ENCODE measurements around the gene RBM18. TPM values are rescaled to one million over a fixed set of nuclear protein-coding genes. Genes with fewer than 3 reads are reported as not detected.

Gene RBM18
- total RNA-seq, 2 experiments from 2014 or later, result 23.8 to 24.4 TPM

DNA sequence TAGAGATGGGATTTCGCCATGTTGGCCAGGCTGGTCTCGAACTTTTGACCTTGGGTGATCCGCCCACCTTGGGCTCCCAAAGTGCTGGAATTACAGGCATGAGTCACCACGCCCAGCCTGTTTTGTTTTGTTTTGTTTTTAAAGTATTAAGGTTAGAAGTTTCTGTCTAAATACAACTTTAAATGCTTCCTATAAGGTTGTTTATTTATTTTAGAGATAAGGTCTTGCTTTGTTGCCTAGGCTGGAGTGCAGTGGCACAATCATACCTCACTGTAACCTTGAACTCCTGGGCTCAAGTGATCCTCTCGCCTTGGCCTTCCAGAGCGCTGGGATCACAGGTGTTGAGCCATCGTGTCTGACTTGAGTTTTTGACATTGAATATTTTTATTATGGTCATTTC, 11.5 kb upstream of the RBM18 start:
- CTCF ChIA-PET, result no interaction called here
- H3K36me3 Mint-ChIP-seq, result peaks cover 71% of the 10 kb centered on the region
- no peaks in the 10 kb centered on the region for H3K27me3 Mint-ChIP-seq
- H3K4me3 Mint-ChIP-seq, result no peak overlapping the region
- DNase-seq, result no peak
- H3K9me3 Mint-ChIP-seq (ENCODE audit: low read depth), result peaks cover 2% of the 10 kb centered on the region
- no peak overlapping the region for H3K27ac Mint-ChIP-seq
- ATAC-seq, result no peak
- no peaks in the 10 kb centered on the region for H3K4me1 Mint-ChIP-seq

DNA sequence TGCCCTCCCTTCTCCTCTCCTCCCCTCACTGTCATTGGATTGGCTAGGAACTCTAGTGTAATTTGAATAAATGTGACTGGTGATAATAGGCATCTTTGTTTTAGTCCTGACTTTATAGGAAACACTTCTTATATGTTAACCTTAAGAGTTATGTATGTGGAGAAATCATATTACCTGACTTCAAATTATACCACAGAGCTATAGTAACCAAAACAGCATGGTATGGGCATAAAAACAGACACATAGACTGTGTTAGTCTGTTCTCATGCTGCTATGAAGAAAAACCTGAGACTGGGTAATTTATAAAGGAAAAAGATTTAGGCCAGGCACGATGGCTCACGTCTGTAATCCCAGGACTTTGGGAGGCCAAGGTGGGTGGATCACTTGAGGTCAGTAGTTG, 9.4 kb upstream of the RBM18 start:
- CTCF ChIA-PET, result no interaction called here
- Mint-ChIP-seq H3K27me3 (no peaks in the 10 kb centered on the region), H3K36me3 (peaks cover 64% of the 10 kb centered on the region), H3K9me3 (ENCODE audit: low read depth) (peaks cover 2% of the 10 kb centered on the region), H3K4me3 (no peak overlapping the region), H3K27ac (no peak overlapping the region), H3K4me1 (no peaks in the 10 kb centered on the region)
- ATAC-seq, result no peak
- DNase-seq, result no peak

DNA sequence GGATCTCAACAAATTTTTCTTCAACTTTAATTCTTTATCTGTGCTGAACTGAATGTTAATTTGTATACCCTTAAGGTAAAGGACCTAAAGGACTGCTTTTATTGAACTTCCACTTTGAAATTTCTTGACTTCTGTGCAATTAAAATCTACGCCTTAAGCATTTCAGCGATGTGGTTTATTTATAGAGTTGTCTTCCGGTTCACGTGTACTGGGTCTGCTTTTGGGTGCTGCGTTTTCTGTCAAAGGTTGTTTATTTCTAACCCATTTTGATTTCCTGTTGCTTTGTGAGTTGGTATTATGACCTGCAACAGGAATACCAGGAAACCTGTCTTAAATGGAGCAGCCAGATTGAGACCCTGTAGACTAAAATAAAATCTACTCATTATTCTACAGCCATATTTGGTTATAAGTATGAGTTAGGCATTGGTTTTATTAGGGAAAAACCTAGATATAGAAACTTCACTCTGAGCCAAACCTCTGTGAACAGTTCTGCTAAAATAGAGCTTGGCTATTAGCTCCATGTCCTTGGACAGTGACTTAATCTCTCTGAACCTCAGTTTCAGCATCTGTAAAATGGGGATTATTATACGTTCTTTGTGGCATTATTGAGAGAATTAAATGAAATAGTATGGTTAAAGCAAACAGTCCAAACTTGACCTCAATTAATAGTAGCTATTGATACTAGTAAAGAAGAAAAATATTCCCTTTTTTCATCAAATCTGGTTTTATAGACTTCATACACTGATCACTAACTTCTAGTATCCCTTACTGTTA, 3.6 kb upstream of the RBM18 start:
- Mint-ChIP-seq H3K4me3 (no peak overlapping the region), H3K27me3 (no peaks in the 10 kb centered on the region), H3K9me3 (ENCODE audit: low read depth) (no peaks in the 10 kb centered on the region), H3K4me1 (peaks cover 31% of the 10 kb centered on the region), H3K36me3 (peaks cover 26% of the 10 kb centered on the region), H3K27ac (no peak overlapping the region)
- DNase-seq (no peak), ATAC-seq (no peak)
- CTCF ChIA-PET, result no interaction called here

DNA sequence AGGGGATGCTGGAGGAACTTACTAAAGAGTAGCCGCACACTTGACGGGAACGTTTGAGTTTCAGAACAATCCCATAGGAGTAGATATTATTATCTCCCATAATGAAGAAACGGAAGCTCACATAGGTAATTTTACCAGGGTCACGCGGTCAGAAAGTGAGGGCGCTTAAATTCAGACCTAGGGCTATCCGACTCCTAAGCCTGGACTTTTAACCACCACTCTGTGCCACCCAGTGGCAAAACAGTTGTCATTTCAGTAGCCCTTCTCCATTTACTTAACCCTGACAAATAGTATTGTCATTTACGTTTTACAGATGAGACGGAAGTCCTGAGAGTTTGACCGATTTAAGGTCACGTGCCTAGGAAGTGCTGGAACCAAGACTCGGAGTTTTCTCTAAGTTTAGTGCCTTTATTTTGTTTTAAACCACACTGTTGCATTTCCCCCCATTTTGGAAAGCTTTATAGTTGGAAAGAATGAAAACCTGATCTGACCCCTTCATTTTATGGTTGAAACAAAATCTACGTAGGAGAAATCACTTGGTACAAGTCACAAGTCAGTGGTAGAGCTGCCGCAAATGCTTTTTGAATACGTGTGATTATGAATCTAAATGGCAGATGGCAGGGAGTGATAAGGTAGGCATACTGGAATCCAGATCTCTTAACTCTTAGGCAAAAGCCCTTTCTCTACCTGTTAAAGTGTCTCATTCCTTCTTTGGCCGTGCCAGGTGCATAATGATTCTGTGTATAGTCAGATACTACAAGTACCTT, 692 bp upstream of the RBM18 start:
- peak overlapping the region; percentile 98 for H3K4me3 Mint-ChIP-seq
- DNase-seq, result peak; percentile 59
- CTCF ChIA-PET, result interaction anchor here (1.1 to 3.4 kb wide), 7 partner anchors 18 to 570 kb away, joined by 3 to 17 read pairs (median 6); no protein-coding TSS in a partner anchor
- peaks cover 13% of the 10 kb centered on the region for H3K36me3 Mint-ChIP-seq
- H3K9me3 Mint-ChIP-seq (ENCODE audit: low read depth), result no peaks in the 10 kb centered on the region
- H3K27me3 Mint-ChIP-seq, result no peaks in the 10 kb centered on the region
- H3K4me1 Mint-ChIP-seq, result peaks cover 47% of the 10 kb centered on the region
- peak; percentile 53 for ATAC-seq
- H3K27ac Mint-ChIP-seq, result peak overlapping the region; percentile 100

DNA sequence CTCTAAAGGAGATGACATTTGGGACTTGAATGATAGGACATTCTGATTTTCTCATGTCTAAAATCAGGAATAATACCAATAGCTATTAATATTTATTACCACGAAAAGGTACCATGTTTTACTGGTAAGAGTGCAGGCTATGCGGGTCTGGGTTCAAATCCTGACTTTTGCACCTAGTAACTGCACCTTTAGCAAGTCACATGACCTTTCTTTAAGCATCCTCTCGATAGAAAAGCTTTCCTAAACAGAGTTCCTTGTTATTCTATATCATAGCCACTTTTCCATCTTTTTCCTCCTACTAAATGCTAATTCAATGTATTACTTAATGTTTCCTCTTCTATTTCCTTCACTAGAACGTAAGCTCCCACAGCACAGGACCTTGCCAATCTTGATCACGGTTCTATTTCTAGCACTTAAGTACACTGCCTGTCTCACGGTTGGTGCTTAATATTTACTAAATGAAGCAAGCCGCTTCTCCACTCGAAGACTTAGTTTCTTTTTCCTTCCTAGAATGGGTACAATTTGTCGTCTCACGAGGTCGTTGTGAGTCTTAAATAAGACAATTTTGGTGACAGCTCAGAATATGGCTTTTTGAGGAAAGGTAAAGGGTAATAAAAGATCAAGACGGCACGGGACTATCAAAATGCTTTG, 816 bp downstream of the RBM18 start:
- no peaks in the 10 kb centered on the region for H3K27me3 Mint-ChIP-seq
- ATAC-seq (no peak), DNase-seq (no peak)
- H3K4me1 Mint-ChIP-seq, result peaks cover 47% of the 10 kb centered on the region
- peak overlapping the region; percentile 100 for H3K27ac Mint-ChIP-seq
- peaks cover 21% of the 10 kb centered on the region for H3K36me3 Mint-ChIP-seq
- peak overlapping the region; percentile 98 for H3K4me3 Mint-ChIP-seq
- no peaks in the 10 kb centered on the region for H3K9me3 Mint-ChIP-seq (ENCODE audit: low read depth)
- CTCF ChIA-PET, result interaction anchor here (0.7 to 3.4 kb wide), 10 partner anchors 17 to 172 kb away, joined by 3 to 17 read pairs (median 4); partner anchors contain the start of genes MORN5 and NDUFA8

DNA sequence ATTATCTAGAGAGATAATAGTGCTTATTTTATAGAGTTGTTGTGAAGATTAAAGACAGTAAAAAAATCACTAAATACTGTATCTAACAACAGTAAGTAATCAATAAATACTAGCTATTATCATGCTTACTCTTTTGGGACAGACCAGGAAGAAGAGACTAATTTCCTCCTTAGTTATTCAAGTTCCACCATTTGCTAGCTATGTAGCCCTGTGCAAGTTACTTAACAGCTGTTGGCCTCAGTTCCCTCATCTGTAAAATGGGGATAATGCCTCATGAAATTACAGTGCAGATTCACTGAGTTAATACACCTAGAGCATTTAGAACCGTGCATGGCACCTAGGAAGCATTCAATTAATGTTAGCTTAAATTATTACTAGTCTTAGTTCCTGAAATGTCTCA, 2.6 kb downstream of the RBM18 start:
- CTCF ChIA-PET, result interaction anchor here (2.1 kb wide), 1 partner anchor 163 kb away, joined by 5 read pairs; no protein-coding TSS in a partner anchor
- Mint-ChIP-seq H3K9me3 (ENCODE audit: low read depth) (no peaks in the 10 kb centered on the region), H3K4me1 (peaks cover 39% of the 10 kb centered on the region), H3K27ac (no peak overlapping the region), H3K36me3 (peaks cover 25% of the 10 kb centered on the region), H3K4me3 (no peak overlapping the region), H3K27me3 (no peaks in the 10 kb centered on the region)
- ATAC-seq, result no peak
- DNase-seq, result no peak

DNA sequence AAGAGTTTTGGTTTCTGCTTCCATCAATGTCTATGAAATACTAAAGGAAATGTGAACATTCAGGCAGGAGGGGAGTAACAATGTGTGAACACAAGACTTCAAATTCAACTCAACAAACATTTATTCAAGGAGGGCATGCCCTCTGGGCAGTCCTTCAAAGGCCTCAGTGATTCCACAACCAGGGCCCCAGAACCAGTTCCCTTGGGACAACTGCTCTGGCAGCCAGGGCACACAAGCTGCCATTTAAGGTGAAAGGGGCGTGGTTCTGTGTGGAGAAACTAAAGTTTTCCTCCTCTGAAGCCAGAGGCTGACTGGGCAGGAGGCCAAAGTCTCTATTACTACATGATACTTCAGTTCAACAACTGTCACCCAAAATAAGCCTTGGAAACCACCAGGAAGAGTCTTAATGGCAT, 3.2 kb downstream of the RBM18 start:
- peak overlapping the region; percentile 6 for H3K27ac Mint-ChIP-seq
- peaks cover 25% of the 10 kb centered on the region for H3K36me3 Mint-ChIP-seq
- no peak for ATAC-seq

DNA sequence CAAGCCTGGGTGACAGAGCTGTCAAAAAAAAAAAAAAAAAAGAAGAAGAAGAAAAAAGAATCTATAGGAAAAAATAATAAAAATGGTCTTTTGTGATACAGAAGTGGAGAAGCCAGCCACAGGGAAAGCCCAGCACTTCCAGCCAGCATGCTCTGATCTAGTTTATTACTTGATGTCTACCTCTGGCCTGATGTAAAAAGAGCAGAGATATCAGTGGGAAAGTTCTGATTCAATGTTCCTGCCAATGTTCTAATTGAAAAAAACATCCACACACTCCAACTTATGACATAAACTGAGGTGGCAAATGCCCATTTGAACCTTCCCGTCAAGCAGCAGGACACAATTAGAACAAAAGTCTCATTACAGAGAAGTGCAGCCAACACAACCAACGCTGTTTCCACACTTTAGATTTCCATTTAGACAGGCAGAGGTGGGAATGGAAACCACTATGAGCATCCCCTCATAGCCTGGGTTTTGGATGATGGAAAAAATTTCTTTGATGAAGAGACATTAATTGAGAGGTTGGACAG, 5.7 kb downstream of the RBM18 start:
- peaks cover 24% of the 10 kb centered on the region for H3K4me1 Mint-ChIP-seq
- H3K36me3 Mint-ChIP-seq, result peaks cover 24% of the 10 kb centered on the region
- H3K9me3 Mint-ChIP-seq (ENCODE audit: low read depth), result no peaks in the 10 kb centered on the region
- DNase-seq (no peak), ATAC-seq (no peak)
- CTCF ChIA-PET, result no interaction called here
- H3K4me3 Mint-ChIP-seq, result no peak overlapping the region
- H3K27ac Mint-ChIP-seq, result no peak overlapping the region
- H3K27me3 Mint-ChIP-seq, result no peaks in the 10 kb centered on the region

More for the DNA sequence above, 3.2 kb downstream of the RBM18 start:
- Mint-ChIP-seq H3K9me3 (ENCODE audit: low read depth) (no peaks in the 10 kb centered on the region), H3K4me1 (peaks cover 38% of the 10 kb centered on the region), H3K27me3 (no peaks in the 10 kb centered on the region), H3K4me3 (no peak overlapping the region)
- CTCF ChIA-PET, result interaction anchor here (2.1 kb wide), 1 partner anchor 162 kb away, joined by 5 read pairs; no protein-coding TSS in a partner anchor
- DNase-seq, result no peak

DNA sequence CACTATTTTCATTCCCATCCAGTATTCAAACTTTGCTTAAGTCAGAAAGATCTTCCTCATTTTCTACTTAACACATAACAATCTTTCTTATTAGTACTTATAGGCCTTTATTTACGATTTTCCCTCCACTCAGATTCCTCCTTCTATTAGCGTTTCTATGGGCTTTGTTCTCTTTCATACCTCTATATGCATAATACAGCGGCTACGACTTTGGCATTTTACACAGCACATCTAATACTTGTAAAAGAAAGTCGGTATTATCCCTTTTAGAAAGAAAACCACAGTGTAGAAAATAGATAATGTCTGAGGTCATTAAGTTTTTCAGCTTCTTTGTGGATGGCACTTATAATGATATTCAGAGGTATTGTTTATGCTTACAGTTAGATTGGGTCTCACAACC, 8.4 kb downstream of the RBM18 start:
- Mint-ChIP-seq H3K36me3 (peaks cover 27% of the 10 kb centered on the region), H3K27ac (no peak overlapping the region), H3K27me3 (no peaks in the 10 kb centered on the region), H3K4me3 (no peak overlapping the region), H3K4me1 (no peaks in the 10 kb centered on the region), H3K9me3 (ENCODE audit: low read depth) (no peaks in the 10 kb centered on the region)
- ATAC-seq (no peak), DNase-seq (no peak)
- CTCF ChIA-PET, result no interaction called here

DNA sequence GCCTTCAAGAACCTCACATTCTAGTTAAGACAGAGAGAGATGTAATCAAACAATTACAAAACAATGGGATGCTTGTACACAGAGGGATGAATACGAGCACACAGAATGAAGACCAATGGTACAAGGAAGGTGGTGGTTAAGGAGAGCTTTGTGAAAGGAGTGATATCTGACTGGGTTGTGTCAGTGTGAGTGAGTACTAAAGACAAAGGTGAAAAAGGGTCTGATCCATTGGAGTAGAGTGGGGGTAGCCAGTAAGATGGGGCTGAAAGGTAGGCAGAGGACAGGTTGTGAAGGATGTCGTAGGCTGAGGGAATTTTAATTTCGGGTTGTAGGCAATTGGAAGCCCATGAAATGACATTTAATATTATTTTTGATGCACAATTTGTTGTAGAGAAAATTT, 9.9 kb downstream of the RBM18 start:
- Mint-ChIP-seq H3K4me1 (no peaks in the 10 kb centered on the region), H3K9me3 (ENCODE audit: low read depth) (no peaks in the 10 kb centered on the region), H3K36me3 (peaks cover 32% of the 10 kb centered on the region), H3K27me3 (no peaks in the 10 kb centered on the region), H3K4me3 (no peak overlapping the region), H3K27ac (no peak overlapping the region)
- DNase-seq (no peak), ATAC-seq (no peak)
- CTCF ChIA-PET, result no interaction called here

DNA sequence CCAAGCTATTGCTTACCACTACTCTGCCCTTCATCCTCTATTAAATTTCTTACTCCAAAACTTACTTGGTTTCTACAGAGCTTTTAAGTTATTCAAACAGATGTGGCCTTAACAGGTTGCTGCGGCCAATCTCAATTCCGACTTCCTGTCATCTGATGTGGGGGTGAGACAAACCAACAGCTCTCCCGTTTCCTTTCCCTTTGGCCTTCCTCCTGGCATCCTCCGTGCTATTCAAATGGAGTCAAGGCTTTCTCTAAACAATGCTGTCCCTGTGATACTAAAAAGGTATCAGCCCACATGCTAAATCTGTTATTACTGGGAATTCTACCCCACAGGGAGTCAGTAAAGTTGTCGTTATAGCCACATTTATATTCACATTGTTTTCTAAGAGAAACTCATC, 11.8 kb downstream of the RBM18 start:
- H3K27ac Mint-ChIP-seq, result no peak overlapping the region
- no peaks in the 10 kb centered on the region for H3K4me1 Mint-ChIP-seq
- CTCF ChIA-PET, result no interaction called here
- H3K9me3 Mint-ChIP-seq (ENCODE audit: low read depth), result no peaks in the 10 kb centered on the region
- H3K27me3 Mint-ChIP-seq, result no peaks in the 10 kb centered on the region
- no peak for DNase-seq
- ATAC-seq, result no peak
- H3K36me3 Mint-ChIP-seq, result peaks cover 23% of the 10 kb centered on the region
- H3K4me3 Mint-ChIP-seq, result no peak overlapping the region

DNA sequence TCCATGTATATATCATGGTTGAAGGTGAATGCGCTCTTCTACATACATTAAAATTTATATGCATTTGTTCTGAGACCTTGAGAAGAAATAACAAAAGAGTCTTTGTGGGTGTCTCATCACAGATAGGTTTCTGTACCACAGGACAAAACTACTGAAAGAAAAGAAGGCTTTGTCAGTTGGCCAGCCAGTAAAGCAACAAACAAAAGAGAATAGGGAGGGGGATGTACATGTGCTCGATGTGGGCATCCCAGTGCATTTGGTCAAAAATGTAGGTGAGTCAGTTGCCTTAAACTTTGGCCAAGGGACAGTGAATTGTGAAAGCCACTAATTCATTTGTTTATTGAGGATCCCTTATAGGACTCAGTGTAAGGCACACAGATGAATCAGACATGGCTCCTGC, 13.3 kb downstream of the RBM18 start:
- Mint-ChIP-seq H3K36me3 (peaks cover 29% of the 10 kb centered on the region), H3K27ac (no peak overlapping the region), H3K4me1 (no peaks in the 10 kb centered on the region), H3K4me3 (no peak overlapping the region), H3K27me3 (no peaks in the 10 kb centered on the region), H3K9me3 (ENCODE audit: low read depth) (no peaks in the 10 kb centered on the region)
- ATAC-seq, result no peak
- CTCF ChIA-PET, result no interaction called here
- no peak for DNase-seq

DNA sequence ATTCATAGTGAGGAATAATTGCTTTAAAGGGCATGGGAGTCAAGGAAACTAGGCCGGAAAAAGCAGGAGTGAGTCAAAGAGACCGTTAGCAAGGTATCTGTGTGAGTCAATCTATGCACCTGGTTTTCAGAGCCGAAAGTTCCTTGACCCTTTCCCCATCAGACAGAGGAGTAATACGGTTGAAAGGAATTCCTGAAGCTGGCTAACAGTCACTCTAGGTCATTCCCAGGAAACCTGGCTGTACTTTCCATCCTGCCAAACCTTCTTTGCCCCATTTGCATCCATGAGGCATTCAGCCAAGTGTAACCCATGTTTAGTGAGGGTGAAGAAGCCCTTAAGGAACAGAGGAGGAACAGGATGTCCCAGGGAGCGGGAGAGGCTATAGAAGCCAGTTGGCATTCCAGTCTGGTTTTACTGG, 16.2 kb downstream of the RBM18 start:
- CTCF ChIA-PET, result no interaction called here

More for the DNA sequence above, 16.2 kb downstream of the RBM18 start:
- no peak overlapping the region for H3K27ac Mint-ChIP-seq
- no peak overlapping the region for H3K4me3 Mint-ChIP-seq
- no peaks in the 10 kb centered on the region for H3K9me3 Mint-ChIP-seq (ENCODE audit: low read depth)
- ATAC-seq (no peak), DNase-seq (no peak)
- H3K36me3 Mint-ChIP-seq, result peaks cover 45% of the 10 kb centered on the region
- no peaks in the 10 kb centered on the region for H3K4me1 Mint-ChIP-seq
- no peaks in the 10 kb centered on the region for H3K27me3 Mint-ChIP-seq

All from activated CD8-positive, alpha-beta memory T cell treated with anti-CD3 and anti-CD28 coated beads, Interleukin-2, amount 10 ng/mL, durations not matched to agents 7 days and 5 days (primary cell).